GM13976 (cell line): Measurements from ENCODE around the gene TBC1D12.
A peak's percentile ranks its signal among the peaks of the same experiment; 100 is the strongest.
"Not testable (repeated sequence)": the region's sequence is repeated elsewhere in the genome, so short reads cannot be mapped to it uniquely, and the experiment has no call there.

Source experiments
- DNase-seq: peaks from one replicate; pipeline ENCODE4 v3.0.0; 2012; ENCODE audit warnings: low spot score
- in situ Hi-C: fragments of 300-500 bp; cut with MboI; formaldehyde crosslinking; loops from one replicate; pipeline ENCODE4 v1.12.0; 2022; ENCODE audit warnings: low sequenced_read_pairs, mixed read lengths, inconsistent platforms; ENCODE audit not compliant: unreplicated experiment
- TF ChIP-seq, protein P1 (sequence below): IDR thresholded peaks from 2 replicates; pipeline ENCODE4 v1.5.1; 2012; ENCODE audit warnings: borderline replicate concordance, mild to moderate bottlenecking; ENCODE audit not compliant: insufficient read depth; ENCODE audit errors: extremely low read depth, missing control alignments, control extremely low read depth

TBC1D12 gene

DNA sequence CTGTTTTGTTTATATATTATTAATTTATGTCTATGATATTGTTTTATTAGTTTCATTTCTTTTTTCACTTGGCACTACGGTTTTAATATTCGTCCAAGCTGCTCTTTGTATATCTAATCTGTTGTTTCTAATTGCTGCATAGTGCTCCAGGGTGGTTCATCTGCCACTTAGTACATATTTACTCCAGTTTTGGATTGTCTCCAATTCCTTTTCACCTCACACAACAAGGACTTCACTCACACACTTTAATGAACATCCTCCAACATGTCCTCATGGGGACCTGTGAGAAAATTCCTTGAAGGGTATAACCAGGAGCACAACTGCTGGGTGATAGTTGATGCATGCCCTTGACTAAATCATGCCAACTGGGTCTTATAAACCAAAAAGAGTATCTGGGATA, 25.5 kb upstream of the TBC1D12 start:
- in situ Hi-C loops = no loop called here
- DNase-seq = no peak
- TF ChIP-seq, protein P1, sequence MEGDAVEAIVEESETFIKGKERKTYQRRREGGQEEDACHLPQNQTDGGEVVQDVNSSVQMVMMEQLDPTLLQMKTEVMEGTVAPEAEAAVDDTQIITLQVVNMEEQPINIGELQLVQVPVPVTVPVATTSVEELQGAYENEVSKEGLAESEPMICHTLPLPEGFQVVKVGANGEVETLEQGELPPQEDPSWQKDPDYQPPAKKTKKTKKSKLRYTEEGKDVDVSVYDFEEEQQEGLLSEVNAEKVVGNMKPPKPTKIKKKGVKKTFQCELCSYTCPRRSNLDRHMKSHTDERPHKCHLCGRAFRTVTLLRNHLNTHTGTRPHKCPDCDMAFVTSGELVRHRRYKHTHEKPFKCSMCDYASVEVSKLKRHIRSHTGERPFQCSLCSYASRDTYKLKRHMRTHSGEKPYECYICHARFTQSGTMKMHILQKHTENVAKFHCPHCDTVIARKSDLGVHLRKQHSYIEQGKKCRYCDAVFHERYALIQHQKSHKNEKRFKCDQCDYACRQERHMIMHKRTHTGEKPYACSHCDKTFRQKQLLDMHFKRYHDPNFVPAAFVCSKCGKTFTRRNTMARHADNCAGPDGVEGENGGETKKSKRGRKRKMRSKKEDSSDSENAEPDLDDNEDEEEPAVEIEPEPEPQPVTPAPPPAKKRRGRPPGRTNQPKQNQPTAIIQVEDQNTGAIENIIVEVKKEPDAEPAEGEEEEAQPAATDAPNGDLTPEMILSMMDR = no peak

DNA sequence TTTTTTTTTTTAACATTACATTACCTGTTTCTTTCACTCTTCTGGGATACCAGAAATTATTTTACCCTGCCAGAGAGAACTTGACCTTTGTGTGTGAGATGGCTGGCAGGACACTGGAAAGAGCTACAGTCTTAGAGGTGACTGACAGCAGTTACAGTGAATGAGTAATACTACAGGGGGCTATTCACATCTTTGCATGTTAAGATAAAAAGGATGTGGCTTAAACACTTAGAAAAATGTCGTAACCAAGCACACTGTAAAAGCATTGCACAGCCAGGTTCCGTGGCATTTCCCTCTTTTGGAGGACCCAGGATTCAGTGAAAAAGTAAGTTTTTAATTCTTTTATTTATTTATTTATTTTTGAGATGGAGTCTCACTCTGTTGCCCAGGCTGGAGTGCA, 18.8 kb upstream of the TBC1D12 start:
- in situ Hi-C loops = no loop called here
- TF ChIP-seq, protein P1 = no peak
- DNase-seq = no peak

DNA sequence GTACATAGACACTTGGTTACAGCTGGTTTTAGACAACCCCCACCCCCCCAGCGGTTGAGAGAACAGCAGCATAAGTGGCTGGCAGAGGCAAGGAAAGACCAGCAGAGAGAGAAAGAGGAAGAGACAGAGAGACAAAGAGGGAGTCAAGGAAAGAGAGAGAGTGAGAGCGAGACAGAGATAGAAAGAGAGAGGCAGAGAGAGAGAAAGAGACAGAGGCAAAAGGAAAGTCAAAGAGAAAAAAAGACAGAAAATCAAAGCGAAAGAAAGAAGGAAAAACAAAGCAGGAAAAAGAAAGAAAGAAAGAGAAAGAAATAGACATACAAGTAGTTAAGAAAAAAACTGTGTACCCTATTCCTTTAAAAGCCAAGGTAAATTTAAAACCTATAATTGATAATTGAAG, 16.6 kb upstream of the TBC1D12 start:
- in situ Hi-C loops, DNase-seq: not testable (repeated sequence)

DNA sequence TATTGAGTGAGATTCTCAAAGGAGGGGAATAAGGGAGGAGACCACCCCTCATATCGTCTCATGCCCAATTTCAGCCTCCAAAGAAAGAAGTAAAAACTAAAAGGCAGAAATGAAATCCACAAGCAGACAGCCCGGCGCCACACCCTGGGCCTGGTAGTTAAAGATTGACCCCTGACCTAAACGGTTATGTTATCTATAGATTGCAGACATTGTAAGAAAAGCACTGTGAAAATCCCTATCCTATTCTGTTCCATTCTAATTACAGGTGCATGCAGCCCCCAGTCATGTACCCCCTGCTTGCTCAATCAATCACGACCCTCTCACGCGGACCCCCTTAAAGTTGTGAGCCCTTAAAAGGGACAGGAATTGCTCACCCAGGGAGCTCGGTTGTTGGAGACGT, 10.2 kb upstream of the TBC1D12 start:
- in situ Hi-C loops, DNase-seq: not testable (repeated sequence)

DNA sequence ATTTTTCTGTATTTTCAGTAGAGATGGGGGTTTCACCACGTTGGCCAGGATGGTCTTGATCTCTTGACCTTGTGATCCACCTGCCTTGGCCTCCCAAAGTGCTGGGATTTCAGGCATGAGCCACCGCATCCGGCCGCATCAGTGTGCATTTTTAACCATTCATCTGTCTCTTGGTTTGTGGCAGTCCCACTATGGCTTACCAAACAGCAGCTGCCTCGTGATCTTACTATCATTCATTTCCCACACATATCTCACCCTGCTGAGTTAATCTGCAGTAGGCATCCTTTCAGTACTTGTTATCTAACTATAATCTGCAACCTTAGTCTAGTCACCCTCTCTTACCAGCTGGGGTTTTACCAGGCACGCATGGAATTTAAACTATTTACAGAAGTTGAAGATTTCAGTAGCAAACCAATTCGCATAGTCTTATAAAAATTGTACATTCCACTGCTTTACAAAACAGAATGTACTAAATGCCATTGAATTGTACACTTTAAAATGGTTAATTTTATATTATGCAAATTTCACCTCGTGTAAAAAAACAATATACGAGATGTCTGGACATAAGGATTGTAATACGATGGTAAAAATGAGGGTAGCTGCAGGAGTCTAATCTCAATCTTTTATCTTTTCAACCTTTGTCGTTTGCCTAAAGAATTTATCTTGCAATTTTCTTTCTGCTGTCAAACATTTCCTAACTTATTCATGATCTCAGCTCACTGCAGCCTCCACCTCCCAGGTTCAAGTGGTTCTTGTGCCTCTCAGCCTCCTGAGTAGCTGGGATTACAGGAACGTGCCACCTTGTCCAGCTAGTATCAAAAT, 4.6 kb upstream of the TBC1D12 start:
- in situ Hi-C loops = no loop called here
- TF ChIP-seq, protein P1 = no peak
- no peak for DNase-seq

DNA sequence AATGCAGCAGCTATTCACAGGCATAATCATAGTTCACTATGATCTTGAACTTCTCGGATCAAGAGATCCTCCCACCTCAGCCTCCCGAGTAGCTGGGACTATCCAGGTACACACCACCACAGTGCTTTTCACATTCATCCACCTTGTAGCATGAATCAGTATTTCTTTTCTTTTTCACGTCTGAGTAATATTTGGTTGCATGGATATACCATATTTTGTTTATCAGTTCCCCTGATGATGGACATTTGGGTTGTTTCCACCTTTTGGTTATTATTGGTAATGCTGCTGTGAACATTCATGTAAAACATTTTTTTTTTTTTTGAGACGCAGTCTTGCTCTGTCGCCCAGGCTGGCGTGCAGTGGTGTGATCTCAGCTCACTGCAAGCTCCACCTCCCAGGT, 3.6 kb upstream of the TBC1D12 start:
- TF ChIP-seq, protein P1 = no peak
- DNase-seq = no peak
- in situ Hi-C loops = no loop called here

DNA sequence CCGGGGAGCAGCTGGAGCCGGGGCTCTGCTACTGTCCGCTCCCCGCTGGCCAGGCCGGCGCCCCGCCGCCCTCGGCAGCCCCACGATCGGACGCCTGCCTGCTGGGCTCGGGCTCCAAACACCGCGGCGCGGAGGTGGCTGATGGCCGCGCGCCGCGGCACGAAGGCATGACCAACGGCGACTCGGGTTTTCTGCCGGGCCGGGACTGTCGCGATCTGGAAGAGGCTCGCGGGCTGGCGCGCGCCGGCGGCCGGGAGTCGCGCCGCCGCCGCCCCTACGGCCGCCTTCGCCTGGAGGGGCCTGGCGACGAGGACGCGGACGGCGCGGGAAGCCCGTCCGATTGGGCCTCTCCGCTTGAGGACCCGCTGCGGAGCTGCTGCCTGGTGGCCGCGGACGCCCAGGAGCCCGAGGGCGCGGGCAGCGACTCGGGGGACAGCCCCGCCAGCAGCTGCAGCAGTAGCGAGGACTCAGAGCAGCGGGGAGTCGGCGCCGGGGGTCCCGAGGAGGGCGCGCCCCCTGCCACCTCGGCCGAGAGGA, 570 bp downstream of the TBC1D12 start:
- TF ChIP-seq, protein P1 = no peak
- in situ Hi-C loops = no loop called here
- peak; percentile 78 for DNase-seq
